GM18511 (cell line): ENCODE measurements around the gene NELFA.
"Not testable (repeated sequence)": the region's sequence is repeated elsewhere in the genome, so short reads cannot be mapped to it uniquely, and the experiment has no call there.

Source experiments
- ATAC-seq: cut with Tn5 transposase; IDR thresholded peaks from one replicate; pipeline ENCODE4 v1.9.1; 2021; ENCODE audit warnings: mild to moderate bottlenecking, moderate library complexity; ENCODE audit not compliant: unreplicated experiment

Gene NELFA

DNA sequence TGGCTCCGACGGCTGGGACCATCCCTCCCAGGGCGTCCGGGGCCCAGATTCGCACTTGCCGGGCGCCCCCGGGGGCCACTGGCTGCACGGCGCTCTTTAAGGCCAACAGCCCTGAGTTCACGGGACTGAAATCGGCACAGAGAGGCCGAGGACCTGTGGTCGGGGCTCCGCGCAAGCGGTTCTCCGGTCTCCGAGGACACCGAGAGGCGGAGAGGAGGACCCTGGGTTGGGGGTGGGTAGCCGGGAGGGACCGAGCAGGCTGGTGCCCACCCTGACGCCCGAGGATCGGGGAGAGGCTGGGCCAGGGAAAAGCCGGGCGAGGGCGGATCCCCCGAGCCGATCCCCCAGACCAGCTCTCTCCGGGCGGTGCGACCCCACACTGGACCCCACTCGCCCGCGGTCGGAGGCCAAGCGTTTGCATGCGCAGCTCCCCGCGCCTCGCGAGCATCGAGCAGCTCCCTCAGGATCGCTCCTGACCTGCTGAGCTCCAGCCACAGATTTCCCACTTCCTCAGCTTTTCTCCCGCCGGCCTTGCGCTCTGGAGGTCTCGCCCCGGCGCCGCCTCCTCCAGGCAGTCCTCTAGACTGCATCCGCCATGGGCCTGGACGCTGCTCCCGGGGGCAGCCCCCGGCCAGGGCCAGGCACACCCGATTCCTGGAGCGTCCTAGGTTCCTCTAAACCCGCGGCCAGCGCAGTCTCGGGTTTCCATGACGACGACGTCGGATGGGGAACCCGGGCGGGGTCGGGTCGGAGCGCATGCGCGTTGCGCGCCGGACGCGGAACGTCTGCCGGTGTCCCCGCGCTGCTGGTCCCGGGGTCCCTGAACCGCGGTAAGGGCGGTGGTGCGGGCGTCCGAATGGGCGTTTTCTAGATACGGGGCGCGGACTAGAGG, 32.7 kb upstream of the NELFA start:
- peak; percentile 71 for ATAC-seq

DNA sequence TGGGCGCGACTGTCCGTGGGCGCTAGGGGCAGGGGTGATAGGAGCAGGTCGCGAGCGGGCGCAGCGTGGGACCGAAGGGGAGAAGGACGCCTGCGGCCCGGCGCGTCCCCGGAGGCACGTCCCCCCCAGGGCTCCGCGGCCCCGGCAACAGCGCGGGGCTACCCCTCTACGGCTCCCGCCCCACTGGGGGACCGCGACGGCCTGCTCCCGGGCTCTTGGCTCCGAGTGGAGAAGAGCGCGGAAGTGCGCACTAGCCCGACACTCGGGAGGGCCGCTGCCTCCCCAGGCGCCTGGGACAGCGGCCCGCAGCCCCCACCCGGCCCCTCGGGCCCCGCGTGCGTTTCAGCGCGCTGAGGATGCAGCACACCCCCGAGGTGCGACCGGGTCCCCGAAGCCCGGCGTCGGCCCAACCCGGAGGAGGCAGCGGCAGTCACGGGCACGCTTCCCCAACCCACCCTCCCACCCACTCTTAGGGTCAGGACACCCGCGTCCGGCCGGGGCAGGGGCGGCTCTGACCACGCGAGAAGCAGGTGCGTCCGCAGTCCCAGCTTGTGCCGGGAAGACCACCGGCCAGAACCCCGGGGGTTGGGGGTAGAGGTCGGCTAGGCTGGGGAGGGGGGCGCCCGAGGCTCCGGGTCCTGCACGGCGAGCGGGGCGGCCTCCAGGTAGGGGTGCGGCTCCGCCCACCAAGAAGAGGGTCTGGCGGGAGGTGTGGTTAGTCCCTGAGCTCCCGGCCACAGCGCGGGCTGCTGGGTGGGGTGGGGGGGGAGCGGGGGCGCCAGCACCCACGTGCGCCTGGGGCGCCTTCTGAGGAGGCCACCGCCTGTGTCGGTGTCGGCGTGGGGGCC, 31.8 kb upstream of the NELFA start:
- no peak for ATAC-seq

DNA sequence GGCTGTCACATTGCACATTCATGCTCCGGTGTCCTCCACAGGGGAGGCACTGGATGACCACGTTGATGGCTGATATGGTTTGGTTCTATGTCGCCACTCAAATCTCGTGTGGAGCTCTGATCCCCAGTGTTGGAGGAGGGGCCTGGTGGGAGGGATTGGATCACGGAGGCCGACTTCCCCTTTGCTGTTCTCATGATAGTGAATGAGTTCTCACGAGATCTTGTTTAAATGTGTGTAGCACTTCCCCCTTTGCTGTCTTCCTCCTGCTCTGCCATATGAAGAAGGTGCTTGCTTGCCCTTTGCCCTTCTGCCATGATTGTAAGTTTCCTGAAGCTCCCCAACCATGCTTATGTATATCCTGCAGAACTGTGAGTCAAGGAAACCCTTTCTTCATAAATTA, 28.1 kb upstream of the NELFA start:
- ATAC-seq = no peak

DNA sequence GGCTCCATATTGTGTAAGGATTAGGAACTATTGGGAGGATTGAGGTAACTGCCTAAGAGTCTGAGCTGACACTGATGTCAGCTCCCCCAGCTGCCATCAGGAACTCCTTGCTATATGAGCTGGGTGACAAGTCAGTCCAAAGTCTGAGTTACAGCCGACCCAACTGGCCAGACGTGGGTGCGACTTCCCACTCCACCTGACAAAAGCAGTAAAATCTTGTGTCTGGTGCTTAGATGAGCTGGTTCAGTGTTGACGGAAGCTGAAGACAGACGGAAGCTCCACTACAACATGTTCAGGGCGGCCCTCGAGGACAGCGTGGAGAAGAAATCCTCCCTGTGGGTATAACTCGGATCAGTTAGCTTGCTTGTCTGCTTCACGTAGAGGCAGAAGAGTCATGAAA, 27.6 kb upstream of the NELFA start:
- ATAC-seq = no peak

DNA sequence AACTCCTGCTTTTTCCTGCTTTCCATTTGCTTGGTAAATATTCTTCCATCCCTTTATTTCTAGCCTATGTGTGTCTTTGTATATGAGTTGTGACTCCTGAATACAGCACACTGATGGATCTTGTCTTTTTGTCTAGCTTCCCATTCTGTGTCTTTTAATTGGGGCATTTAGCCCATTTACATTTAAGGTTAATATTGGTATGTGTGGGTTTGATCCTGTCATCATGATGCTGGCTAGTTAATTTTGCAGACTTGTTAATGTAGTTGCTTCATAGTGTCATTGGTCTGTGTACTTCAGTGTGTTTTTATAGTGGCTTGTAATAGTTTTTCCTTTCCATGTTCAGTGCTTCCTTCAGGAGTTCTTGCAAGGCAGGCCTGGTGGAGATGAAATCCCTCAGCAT, 22.4 kb upstream of the NELFA start:
- ATAC-seq = not testable (repeated sequence)

DNA sequence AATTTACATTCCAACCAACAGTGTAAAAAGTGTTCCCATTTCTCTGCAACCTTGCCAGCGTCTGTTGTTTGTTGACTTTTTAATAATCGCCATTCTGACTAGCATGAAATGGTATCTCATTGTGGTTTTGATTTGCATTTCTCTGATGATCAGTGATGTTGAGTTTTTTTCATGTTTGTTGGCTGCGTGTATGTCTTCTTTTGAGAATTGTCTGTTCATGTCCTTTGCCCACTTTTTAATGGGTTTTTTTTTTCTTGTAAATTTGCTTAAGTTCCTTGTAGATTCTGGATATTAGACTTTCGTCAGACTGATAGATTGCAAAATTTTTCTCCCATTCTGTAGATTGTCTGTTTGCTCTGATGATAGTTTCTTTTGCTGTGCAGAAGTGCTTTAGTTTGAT, 18.3 kb upstream of the NELFA start:
- ATAC-seq = not testable (repeated sequence)

DNA sequence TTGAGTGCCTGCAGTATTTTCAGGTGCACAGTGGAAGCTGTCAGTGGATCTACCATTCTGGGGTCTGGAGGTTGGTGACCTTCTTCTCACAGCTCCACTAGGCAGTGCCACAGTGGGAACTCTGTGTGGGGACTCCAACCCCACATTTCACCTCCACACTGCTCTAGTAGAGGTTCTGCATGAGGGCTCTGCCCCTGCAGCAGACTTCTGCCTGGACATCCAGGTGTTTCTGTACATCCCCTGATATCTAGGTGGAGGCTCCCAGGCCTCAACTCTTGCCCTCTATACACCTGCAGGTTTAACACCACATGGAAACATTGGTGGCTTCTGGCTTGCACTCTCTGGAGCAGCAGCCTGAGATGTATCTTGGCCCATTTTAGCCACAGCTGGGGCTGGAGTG, 17.0 kb upstream of the NELFA start:
- ATAC-seq = no peak

DNA sequence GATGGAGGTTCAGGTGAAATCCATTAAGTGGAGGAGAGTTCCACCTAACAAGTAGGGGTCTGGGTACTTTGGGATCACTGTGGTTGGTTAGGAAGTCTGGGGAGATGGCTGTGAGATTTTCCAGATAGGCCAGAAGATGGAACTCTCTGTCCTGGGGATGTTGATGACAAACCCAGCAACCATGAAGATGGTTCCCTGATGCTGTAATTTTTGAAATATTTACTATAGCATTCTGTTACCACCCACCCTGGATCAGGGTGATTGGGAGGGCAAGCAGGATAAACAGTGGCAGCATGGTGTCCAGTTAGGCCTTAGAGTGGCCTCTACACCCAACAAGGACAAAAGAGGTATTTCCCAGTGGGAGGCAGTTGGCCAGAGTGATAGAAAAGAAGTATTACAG, 15.9 kb upstream of the NELFA start:
- ATAC-seq = no peak

DNA sequence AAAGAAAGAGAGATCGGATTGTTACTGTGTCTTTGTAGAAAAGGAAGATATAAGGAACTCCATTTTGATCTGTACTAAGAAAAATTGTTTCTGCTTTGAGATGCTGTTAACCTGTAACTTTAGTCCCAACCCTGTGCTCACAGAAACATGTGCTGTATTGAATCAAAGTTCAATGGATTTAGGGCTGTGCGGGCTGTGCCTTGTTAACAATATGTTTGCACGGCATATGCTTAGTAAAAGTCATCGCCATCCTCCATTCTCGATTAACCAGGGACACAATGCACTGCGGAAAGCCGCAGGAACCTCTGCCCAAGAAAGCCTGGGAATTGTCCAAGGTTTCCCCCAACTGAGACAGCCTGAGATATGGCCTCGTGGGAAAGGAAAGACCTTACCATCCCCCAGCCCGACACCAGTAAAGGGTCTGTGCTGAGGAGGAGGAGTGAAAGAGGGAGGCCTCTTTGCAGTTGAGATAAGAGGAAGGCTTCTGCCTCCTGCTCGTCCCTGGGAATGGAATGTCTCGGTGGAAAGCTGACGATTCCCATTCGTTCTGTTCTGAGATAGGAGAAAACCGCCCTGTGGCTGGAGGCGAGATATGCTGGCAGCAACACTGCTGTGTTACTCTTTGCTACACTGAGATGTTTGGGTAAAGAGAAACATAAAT, 12.7 kb upstream of the NELFA start:
- ATAC-seq = not testable (repeated sequence)

DNA sequence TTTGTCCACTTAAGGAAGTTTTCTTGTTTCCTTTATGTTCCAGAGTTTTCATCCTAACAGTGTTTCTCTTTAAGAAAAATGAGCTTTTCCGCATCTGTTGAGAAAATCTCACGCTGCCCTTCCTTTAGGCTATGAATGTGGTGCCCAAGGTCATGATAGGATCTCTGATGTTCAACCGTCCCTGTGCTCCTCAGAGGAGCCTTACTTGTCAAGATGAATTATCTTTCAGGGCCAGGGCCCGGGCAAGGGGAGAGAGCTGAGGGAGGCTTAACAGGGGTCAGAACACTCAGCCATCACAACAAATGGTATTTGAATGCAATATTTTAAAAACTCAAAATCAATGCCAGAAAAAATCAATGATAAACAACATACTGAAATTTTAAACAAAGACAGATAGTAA, 6.2 kb upstream of the NELFA start:
- no peak for ATAC-seq

DNA sequence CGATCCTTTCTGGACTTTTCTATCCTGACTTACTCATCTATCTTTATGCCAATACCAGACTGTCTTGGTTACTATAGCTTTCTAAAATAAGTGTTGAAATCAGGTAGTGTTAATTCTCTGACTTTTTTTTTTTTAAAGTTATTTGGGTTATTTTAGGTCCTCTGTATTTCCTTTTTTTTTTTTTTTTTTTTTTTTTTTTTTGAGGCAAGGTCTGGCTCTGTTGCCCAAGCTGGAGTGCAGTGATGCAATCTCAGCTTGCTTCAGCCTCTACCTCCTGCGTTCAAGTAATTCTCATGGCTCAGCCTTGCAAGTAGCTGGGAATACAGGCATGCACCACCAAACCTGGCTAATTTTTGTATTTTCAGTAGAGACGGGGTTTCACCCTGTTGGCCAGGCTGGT, 2.8 kb upstream of the NELFA start:
- no peak for ATAC-seq

DNA sequence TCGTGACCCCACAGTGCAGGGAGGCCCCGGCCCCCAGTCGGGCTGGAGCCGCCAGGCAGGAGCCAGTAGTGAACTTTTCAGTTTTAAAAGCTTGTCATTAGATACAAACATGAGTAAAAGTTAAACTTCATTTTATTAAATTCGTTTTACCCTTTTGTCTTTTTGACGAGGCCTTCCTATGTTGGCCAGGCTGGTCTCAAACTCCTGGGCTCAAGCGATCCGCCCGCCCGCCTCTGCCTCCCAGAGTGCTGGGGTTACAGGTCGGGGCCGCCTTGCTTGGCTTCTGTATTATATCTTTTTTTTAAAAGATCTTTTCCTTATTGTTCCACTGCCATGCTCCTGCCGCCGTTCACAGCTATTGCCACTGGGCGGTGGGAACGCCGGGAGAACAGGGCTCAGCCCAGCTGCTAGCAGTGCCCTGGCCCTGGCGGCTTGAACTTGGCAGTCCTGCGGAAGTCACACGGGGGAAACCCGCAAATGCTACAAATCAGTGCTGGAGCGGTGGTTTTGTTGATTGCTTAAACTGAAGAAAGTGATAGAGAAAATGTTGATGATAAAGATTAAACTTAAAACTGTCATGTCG, 968 bp upstream of the NELFA start:
- ATAC-seq = peak; percentile 21

DNA sequence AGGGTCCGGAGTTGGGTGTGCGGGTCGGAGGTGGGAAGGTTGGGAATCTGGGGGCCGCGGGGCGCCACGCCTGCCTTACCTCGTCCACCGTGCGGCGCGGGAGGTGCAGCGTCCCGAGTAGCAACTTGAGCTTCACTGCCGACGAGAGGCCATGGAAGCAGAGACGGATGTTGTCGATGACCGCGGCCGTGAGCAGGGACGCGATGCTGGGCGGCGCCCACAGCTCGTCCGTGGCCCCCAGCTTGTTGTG, 178 bp downstream of the NELFA start:
- ATAC-seq = no peak

DNA sequence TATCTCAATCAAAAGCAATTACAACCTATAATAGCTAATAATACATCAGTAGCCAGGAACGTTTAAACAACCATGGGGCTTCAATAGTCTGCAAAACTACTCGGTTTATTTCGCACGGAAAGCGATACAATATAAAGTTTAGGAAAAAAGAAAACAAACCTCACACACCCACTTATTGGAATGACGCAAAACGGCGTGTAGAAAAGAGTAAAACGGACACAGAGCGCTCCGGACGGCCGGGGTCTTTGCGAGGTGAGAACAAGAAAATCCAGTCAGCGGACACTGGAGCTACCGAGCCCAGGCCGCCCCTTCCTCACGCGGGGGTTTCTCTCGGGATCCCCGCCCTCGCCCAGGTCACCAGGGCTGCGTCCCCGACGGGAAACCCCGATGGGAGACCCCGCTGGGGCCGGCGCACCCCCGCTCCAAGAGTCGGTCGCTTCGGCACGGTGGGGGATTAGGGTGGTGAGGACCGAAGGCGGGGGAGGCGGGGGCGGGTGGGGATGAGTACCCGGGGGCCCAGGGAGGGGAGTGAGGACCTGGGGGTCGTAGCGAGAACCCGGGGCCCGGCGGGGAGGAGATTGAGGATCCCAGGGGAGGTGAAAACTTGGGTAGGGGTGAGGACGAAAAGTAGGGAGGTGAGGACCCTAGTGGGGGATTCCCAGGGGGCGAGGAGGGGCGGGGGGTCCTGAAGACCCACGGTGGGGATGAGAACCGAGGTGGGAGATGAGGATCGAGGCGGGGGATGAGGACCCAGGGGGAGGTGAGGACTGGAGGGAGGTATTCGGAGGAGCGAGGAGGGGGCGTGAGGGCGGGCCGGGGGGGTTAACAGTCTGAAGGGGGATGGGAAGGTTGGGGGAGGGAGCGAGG, 737 bp downstream of the NELFA start:
- ATAC-seq = no peak

DNA sequence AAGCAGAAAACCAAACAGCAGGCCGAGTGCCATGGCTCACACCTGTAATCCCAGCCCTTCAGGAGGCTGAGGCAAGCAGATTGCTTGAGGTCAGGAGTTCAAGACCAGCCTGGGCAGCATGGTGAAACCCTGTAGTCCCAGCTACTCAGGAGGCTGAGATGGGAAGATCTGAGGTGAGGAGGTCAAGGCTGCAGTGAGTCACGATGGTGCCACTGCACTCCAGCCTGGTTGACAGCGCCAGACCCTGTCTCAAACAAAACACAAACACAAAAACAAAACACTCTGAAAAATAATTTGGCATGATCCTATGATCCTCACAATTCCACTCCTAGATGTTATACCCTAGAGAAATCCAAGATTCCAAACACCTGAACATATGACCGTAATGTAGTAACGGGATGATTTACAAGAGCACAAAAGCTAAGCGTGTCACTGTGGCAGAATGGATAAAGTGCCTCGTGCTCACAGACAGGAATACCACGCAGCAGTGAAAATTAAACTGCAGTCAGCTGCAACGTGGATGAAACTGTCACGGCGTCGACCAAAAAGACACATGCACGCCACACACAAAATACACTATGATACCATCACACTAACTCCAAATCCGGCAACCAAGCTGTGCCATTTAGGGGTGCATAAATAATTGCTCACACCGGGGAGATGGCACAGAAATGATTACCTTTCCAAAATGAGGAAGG, 1.7 kb downstream of the NELFA start:
- ATAC-seq = no peak

DNA sequence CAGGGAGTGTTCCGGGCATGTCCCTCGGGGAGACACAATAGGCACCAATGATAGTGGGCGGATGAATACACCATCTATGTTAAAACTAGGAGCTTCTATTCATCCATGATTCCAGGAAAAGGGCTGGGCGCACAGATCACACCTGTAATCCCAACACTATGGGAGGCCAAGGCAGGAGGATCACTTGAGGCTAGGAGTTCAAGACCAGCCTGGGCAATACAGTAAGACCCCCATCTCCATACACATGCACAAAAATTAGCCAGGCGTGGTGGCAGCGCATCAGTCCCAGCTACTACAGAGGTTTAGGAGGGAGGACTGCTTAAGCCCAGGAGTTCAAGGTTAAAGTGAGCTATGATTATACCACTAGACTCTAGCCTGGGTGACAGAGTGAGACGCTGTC, 2.4 kb downstream of the NELFA start:
- ATAC-seq = no peak

DNA sequence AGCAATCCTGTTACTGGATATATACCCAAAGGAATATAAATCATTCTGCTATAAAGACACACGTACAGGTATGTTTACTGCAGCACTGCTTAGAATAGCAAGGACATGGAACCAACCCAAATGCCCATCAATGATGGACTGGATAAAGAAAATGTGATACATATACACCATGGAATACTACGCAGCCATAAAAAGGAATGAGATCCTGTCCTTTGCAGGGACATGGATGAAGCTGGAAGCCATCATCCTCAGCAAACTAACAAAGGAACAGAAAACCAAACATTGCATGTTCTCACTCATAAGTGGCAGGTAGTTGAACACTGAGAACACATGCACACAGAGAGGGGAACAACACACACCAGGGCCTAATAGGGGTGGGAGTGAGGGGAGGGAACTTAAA, 5.4 kb downstream of the NELFA start:
- ATAC-seq = not testable (repeated sequence)

DNA sequence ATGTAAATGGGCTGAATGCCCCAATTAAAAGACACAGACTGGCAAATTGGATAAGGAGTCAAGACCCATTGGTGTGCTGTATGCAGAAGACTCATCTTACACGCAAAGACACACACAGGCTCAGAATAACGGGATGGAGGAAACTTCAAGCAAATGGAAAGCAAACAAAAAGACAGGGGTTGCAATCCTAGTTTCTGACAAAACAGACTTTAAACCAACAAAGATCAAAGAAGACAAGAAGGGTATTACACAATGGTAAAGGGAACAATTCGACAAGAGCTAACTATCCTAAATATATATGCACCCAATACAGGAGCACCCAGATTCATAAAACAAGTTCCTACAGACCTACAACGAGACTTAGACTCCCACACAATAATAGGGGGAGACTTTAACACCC, 9.5 kb downstream of the NELFA start:
- not testable (repeated sequence) for ATAC-seq

DNA sequence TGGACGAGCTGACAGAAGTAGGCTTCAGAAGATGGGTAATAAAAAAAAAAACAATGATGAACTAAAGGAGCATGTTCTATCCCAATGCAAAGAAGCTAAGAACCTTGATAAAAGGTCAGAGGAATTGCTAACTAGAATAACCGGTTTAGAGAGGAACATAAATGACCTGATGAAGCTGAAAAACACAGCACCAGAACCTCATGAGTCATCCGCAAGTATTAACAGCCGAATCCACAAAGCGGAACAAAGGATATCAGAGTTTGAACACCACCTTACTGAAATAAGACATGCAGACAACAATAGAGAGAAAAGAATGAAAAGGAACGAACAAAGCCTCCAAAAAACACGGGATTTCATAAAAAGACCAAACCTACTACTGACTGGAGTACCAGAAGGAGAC, 10.5 kb downstream of the NELFA start:
- no peak for ATAC-seq

DNA sequence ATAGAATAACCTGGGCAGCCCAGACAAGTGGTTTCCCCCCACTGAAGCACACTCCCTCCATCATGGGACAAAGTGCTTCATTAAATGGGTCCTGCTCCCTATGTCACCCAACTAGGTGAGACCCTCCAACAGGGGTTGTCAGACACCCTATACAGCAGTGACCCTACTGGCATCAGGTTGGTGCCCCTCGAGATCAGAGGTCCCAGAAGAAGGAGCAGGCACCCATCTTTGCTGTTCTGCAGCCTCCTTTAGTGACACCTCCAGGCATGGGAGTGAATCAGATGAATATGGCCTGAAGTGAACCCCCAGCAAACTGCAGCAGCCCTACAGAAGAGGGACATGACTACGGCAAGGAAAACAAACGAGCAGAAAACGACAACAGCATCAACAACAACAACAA, 11.1 kb downstream of the NELFA start:
- no peak for ATAC-seq
